ENCODE data around the gene RPL31. TPM values are rescaled to one million over a fixed set of nuclear protein-coding genes. Genes with fewer than 3 reads are reported as not detected.

Gene RPL31
- total RNA-seq, result 1,000 to 10,000 TPM in 4 of 9 donors, 100 to 1,000 TPM in 5; 413 to 2,238 (median 944) TPM
- 1,000 to 10,000 TPM; 1,104 to 4,491 (median 3,323) TPM for polyA plus RNA-seq
- long read RNA-seq, donor 1, transcript RPL31-208 (4 exons, 825 nt), result minor isoform, 315 of 1,253 reads
- long read RNA-seq, donor 1, transcript RPL31-205 (4 exons, 716 nt), result minor isoform, 25 of 1,253 reads
- long read RNA-seq, donor 1, transcript RPL31-201 (5 exons, 1,865 nt), result major isoform, 762 of 1,253 reads
- long read RNA-seq, donor 1, transcript RPL31-211 (3 exons, 357 nt), result minor isoform, 16 of 1,253 reads
- long read RNA-seq, donor 1, partial matches to known transcripts, result 60 of 1,253 reads
- long read RNA-seq, donor 1, other reads (novel, unspliced or antisense), result 52 of 1,253 reads
- long read RNA-seq, donor 2, transcript RPL31-203 (5 exons, 1,110 nt), result minor isoform, 14 of 782 reads
- long read RNA-seq, donor 2, transcript RPL31-201 (5 exons, 1,865 nt), result major isoform, 482 of 782 reads
- long read RNA-seq, donor 2, transcript RPL31-208 (4 exons, 825 nt), result minor isoform, 182 of 782 reads
- long read RNA-seq, donor 2, transcript RPL31-205 (4 exons, 716 nt), result minor isoform, 18 of 782 reads
- long read RNA-seq, donor 2, partial matches to known transcripts, result 56 of 782 reads
- long read RNA-seq, donor 2, other reads (novel, unspliced or antisense), result 14 of 782 reads
- long read RNA-seq, donor 3, transcript RPL31-202 (3 exons, 641 nt), result minor isoform, 7 of 962 reads
- long read RNA-seq, donor 3, transcript RPL31-205 (4 exons, 716 nt), result minor isoform, 26 of 962 reads
- long read RNA-seq, donor 3, transcript RPL31-208 (4 exons, 825 nt), result minor isoform, 221 of 962 reads
- long read RNA-seq, donor 3, transcript RPL31-201 (5 exons, 1,865 nt), result major isoform, 572 of 962 reads
- long read RNA-seq, donor 3, partial matches to known transcripts, result 97 of 962 reads
- long read RNA-seq, donor 3, other reads (novel, unspliced or antisense), result 23 of 962 reads
- long read RNA-seq, donor 4, transcript RPL31-205 (4 exons, 716 nt), result minor isoform, 5 of 1,064 reads
- long read RNA-seq, donor 4, transcript RPL31-201 (5 exons, 1,865 nt), result major isoform, 907 of 1,064 reads
- long read RNA-seq, donor 4, transcript RPL31-208 (4 exons, 825 nt), result minor isoform, 111 of 1,064 reads
- long read RNA-seq, donor 4, transcript RPL31-203 (5 exons, 1,110 nt), result minor isoform, 7 of 1,064 reads
- long read RNA-seq, donor 4, partial matches to known transcripts, result 6 of 1,064 reads
- long read RNA-seq, donor 4, other reads (novel, unspliced or antisense), result 26 of 1,064 reads
- long read RNA-seq, donor 5, transcript RPL31-205 (4 exons, 716 nt), result minor isoform, 5 of 505 reads
- long read RNA-seq, donor 5, transcript RPL31-208 (4 exons, 825 nt), result minor isoform, 90 of 505 reads
- long read RNA-seq, donor 5, transcript RPL31-201 (5 exons, 1,865 nt), result major isoform, 384 of 505 reads
- long read RNA-seq, donor 5, transcript RPL31-203 (5 exons, 1,110 nt), result minor isoform, 6 of 505 reads
- long read RNA-seq, donor 5, partial matches to known transcripts, result 12 of 505 reads
- long read RNA-seq, donor 5, other reads (novel, unspliced or antisense), result 7 of 505 reads
- long read RNA-seq, donor 6, transcript RPL31-203 (5 exons, 1,110 nt), result minor isoform, 6 of 1,312 reads
- long read RNA-seq, donor 6, transcript RPL31-201 (5 exons, 1,865 nt), result major isoform, 1,075 of 1,312 reads
- long read RNA-seq, donor 6, transcript RPL31-205 (4 exons, 716 nt), result minor isoform, 7 of 1,312 reads
- long read RNA-seq, donor 6, transcript RPL31-208 (4 exons, 825 nt), result minor isoform, 178 of 1,312 reads
- long read RNA-seq, donor 6, partial matches to known transcripts, result 17 of 1,312 reads
- long read RNA-seq, donor 6, other reads (novel, unspliced or antisense), result 28 of 1,312 reads
- long read RNA-seq, donor 7, transcript RPL31-205 (4 exons, 716 nt), result minor isoform, 14 of 758 reads
- long read RNA-seq, donor 7, transcript RPL31-208 (4 exons, 825 nt), result minor isoform, 221 of 758 reads
- long read RNA-seq, donor 7, transcript RPL31-201 (5 exons, 1,865 nt), result major isoform, 431 of 758 reads
- long read RNA-seq, donor 7, transcript RPL31-203 (5 exons, 1,110 nt), result minor isoform, 7 of 758 reads
- long read RNA-seq, donor 7, partial matches to known transcripts, result 59 of 758 reads
- long read RNA-seq, donor 7, other reads (novel, unspliced or antisense), result 12 of 758 reads
- long read RNA-seq, donor 8, transcript RPL31-205 (4 exons, 716 nt), result minor isoform, 37 of 1,286 reads
- long read RNA-seq, donor 8, transcript RPL31-203 (5 exons, 1,110 nt), result minor isoform, 24 of 1,286 reads
- long read RNA-seq, donor 8, transcript RPL31-201 (5 exons, 1,865 nt), result major isoform, 897 of 1,286 reads
- long read RNA-seq, donor 8, transcript RPL31-208 (4 exons, 825 nt), result minor isoform, 212 of 1,286 reads
- long read RNA-seq, donor 8, partial matches to known transcripts, result 52 of 1,286 reads
- long read RNA-seq, donor 8, other reads (novel, unspliced or antisense), result 45 of 1,286 reads
- long read RNA-seq, donor 9, transcript RPL31-208 (4 exons, 825 nt), result minor isoform, 284 of 1,161 reads
- long read RNA-seq, donor 9, transcript RPL31-205 (4 exons, 716 nt), result minor isoform, 19 of 1,161 reads
- long read RNA-seq, donor 9, transcript RPL31-203 (5 exons, 1,110 nt), result minor isoform, 21 of 1,161 reads
- long read RNA-seq, donor 9, transcript RPL31-201 (5 exons, 1,865 nt), result major isoform, 683 of 1,161 reads
- long read RNA-seq, donor 9, partial matches to known transcripts, result 101 of 1,161 reads
- long read RNA-seq, donor 9, other reads (novel, unspliced or antisense), result 35 of 1,161 reads
- long read RNA-seq, donor 10, transcript RPL31-201 (5 exons, 1,865 nt), result major isoform, 300 of 482 reads
- long read RNA-seq, donor 10, transcript RPL31-208 (4 exons, 825 nt), result minor isoform, 99 of 482 reads
- long read RNA-seq, donor 10, transcript RPL31-205 (4 exons, 716 nt), result minor isoform, 18 of 482 reads
- long read RNA-seq, donor 10, transcript RPL31-211 (3 exons, 357 nt), result minor isoform, 8 of 482 reads
- long read RNA-seq, donor 10, partial matches to known transcripts, result 46 of 482 reads
- long read RNA-seq, donor 10, other reads (novel, unspliced or antisense), result 5 of 482 reads

DNA sequence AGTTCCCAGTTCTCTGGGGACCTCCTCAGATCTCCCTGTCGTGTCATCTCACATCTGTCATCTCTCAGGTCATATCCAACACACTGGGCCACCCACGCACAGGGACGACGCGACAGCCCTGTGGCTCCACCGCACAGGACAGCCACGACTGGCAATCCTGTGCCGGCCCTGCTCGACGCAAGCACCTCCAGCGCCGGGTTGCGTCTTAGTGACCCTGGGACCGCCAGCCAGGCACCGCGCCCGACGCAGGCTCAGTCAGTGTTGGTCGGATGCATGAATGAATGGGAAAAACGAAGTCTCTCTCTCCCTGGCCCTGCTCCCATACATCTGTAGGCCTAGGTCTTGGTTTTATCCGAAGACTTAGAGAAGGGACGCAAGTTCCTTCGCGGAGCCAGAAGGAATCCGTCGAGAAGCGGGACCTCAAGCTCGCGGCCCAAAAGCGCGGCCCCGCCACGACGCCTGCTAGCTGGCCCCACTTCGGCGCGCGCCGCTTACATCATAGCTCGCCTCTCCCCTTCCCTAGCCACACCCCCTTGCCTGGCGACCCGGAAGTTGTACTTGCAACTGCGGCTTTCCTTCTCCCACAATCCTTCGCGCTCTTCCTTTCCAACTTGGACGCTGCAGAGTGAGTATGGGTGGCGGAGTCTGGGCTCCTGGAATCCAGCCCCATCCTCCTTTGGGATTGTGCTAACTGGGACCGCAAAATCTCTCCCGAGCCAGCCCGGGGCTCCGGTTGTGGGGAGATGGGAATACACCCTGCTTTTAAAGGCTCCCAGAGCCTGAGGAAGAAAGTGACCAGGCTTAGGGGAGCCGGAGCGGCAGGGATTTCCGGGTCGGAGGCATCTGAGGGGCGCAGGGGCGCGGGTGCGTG lies at the start of gene RPL31:
RPL31 (plus strand) TSS at position 599 of the 871 bp plus-strand sequence. CDS start 413 bp downstream, outside the sequence.
- Histone ChIP-seq H3K9me3 (replicated peaks in 1 of 3) (no peaks in the 10 kb centered on the region), H3K36me3 (replicated peaks in 1 of 2) (peaks cover 0 to 32% of the 10 kb centered on the region in 2 donors), H3K4me3 (peak within 1 kb of the TSS; percentile 60 to 94 (median 82)), H3K27me3 (no peaks in the 10 kb centered on the region), H3K4me1 (replicated peaks in 1 of 2) (peaks cover 14 to 33% of the 10 kb centered on the region in 2 donors), H3K27ac (peak within 1 kb of the TSS; percentile 74 to 95 (median 84))
- DNase-seq, result peak; percentile 97 to 99 (median 98)
- intact Hi-C loops (cut with DNase I), result no loop called here
- TF ChIP-seq, protein P1, sequence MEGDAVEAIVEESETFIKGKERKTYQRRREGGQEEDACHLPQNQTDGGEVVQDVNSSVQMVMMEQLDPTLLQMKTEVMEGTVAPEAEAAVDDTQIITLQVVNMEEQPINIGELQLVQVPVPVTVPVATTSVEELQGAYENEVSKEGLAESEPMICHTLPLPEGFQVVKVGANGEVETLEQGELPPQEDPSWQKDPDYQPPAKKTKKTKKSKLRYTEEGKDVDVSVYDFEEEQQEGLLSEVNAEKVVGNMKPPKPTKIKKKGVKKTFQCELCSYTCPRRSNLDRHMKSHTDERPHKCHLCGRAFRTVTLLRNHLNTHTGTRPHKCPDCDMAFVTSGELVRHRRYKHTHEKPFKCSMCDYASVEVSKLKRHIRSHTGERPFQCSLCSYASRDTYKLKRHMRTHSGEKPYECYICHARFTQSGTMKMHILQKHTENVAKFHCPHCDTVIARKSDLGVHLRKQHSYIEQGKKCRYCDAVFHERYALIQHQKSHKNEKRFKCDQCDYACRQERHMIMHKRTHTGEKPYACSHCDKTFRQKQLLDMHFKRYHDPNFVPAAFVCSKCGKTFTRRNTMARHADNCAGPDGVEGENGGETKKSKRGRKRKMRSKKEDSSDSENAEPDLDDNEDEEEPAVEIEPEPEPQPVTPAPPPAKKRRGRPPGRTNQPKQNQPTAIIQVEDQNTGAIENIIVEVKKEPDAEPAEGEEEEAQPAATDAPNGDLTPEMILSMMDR (IDR thresholded peaks at IDR 0.05), result no peak
- TF ChIP-seq POLR2A (IDR thresholded peaks at IDR 0.05), result peak; percentile 65 to 88
- 1 to 4% (median 3%) methylated on average over 23 to 59 of the region's 59 CpGs for WGBS, 4 donors

DNA sequence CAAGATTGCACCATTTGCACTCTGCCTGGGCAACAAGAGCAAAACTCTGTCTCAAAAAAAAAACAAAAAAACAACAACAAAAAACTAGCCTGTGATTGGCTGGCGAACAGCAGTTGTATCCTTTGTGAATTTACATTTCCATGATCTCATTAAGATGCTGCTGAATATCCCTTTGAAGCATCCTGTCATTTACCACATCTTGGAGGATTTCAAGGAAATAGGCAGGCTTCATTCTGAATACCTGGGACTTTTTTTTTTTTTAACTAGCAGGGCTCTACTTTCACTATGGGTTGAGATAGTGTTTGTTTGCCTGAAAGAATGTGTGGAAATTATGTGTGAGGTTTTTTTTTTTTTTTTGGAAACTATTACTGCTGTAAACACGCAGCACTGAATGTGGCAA lies 49.6 kb upstream of the RPL31 start:
- 94 to 97% (median 95%) methylated on average over 2 of the region's 2 CpGs for WGBS, 4 donors
- H3K4me1 ChIP-seq (replicated peaks in 1 of 2), result peaks cover 0 to 1% of the 10 kb centered on the region in 2 donors

More for the DNA sequence above, 49.6 kb upstream of the RPL31 start:
- intact Hi-C loops (cut with DNase I), result no loop called here
- Histone ChIP-seq H3K4me3 (no peak overlapping the region), H3K9me3 (replicated peaks in 1 of 3) (no peaks in the 10 kb centered on the region), H3K27ac (no peak overlapping the region), H3K27me3 (no peaks in the 10 kb centered on the region), H3K36me3 (replicated peaks in 1 of 2) (no peaks in the 10 kb centered on the region)
- no peak for DNase-seq
- no peak for TF ChIP-seq POLR2A (IDR thresholded peaks at IDR 0.05)

Measured in adrenal gland (tissue), 19 donors.